Activated naive CD4-positive, alpha-beta T cell treated with anti-CD3 and anti-CD28 coated beads, Interleukin-2, amount 50 U/mL, for 16 hours (primary cell): ENCODE measurements around the gene RNF4.
"Not testable (repeated sequence)": the region's sequence is repeated elsewhere in the genome, so short reads cannot be mapped to it uniquely, and the experiment has no call there.

Source experiments
- DNase-seq: peaks from one replicate; pipeline ENCODE4 v3.0.0-alpha.2; 2020

The RNF4 gene

DNA sequence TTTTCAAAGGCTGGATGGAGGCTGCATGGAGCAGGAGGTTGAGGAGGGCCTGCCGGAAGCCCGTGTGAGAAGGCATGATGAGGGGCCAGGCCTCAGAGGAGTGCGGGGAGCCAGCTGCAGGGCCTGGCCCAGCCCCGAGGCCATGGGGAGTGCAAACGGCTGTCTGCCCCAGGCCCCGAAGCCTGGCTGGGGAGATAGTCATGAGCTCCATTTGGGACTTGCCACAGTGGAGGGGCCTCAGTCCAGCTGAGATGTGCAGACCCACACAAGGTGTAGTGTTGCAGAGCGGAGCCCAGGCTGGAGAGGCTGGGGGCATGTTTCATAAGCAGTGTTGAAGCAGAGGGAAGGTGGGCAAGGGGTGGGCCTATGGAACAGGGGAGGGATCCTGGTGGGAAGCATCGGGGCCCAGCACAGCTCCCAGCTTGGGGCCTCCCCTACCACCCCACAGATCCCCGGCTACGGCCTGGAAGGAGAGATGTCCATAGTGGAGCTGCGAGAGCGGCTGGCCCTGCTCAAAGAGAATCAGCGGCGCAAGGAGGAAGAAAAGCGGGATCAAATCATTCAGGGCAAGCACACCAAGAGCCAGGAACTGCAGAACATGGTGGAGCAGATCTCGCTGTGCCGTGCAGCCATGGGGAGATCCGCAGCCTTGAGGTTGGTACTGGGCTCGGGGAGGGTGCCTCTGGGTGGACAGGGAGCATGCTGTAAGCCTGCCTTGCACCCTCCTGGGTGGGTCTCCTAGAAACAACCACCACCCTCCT, 9.1 kb upstream of the RNF4 start:
- no peak for DNase-seq

DNA sequence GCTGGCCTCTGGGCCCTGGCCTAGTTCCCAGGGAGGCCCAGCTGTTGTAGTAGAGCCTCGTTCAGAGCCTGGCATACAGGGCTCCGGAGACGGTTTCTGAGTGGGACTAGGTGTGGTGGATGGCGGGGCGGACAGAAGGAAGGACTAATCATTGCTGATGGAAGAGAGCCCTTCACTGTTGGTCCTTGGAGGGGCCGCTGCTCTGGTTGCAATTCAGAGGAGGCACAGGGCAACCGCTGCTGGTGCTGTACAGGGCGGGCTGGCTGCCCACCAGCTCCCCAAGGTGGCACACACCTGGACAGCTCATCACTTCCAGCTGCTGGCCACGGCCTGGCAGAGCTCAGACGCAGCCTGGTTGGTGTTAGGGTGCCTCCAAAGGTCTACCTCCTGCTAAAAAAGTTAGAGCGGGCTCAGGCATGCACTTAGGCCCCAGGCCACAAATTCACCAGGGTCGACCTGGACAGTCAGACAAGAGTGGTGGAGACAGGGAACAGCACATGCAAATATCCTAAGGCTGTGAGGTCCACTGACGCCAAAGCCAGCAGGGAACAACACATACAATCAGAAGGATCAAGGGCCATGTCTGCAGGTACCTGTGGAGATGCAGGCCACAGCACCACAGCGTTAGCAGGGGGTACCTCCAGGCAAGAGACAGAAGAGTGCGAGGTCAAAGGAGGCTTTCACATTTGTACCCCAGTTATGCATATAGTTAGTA, 7.5 kb upstream of the RNF4 start:
- no peak for DNase-seq

GRCh38 chr4:2462218-2462991, 6.5 kb upstream of the RNF4 start:
- DNase-seq = peak; percentile 74

DNA sequence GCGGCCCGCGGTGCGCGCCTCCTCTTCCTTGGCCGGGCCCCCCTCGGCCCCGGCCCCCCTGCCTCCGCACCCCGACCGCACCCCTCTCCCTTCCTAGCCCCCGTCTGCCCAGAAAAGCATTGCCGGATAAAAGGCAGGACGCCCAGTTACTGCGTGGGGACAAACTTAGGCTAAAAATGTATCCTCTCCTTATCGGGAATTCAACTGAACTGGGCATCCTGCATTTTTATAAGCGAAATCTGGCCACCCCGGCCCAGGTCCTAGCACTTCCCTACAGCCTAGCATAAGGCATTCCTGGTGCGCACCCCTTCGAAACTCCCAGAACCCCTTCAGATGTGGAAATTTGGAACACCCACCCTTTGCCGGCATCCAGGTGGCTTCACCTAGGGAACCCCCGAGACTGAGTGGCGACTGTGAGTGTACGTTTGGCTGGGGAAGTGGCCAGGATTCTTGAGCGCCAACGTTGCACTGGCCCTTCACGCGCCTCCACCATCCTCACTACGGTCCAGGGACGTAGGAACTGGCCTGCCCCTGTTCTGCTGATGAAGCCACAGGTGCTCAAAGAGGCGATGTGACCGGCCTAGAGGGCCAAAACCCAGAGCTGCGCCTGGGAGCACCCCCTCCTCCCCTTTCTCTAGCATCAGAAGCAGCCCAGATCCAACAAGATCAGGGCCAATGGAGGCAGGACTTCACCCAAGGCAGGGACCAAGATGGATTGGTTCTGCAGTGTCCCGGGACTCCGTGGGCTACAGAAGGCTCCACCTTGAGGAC, 5.7 kb upstream of the RNF4 start:
- DNase-seq = no peak

- DNase-seq = no peak
Observed at GRCh38 chr4:2465032-2465431, 3.9 kb upstream of the RNF4 start.

GRCh38 chr4:2465544-2465943, 3.4 kb upstream of the RNF4 start:
- not testable (repeated sequence) for DNase-seq

GRCh38 chr4:2469192-2469984, 482 bp downstream of the RNF4 start:
- peak; percentile 75 for DNase-seq

GRCh38 chr4:2470791-2471190, 1.9 kb downstream of the RNF4 start:
- no peak for DNase-seq

DNA sequence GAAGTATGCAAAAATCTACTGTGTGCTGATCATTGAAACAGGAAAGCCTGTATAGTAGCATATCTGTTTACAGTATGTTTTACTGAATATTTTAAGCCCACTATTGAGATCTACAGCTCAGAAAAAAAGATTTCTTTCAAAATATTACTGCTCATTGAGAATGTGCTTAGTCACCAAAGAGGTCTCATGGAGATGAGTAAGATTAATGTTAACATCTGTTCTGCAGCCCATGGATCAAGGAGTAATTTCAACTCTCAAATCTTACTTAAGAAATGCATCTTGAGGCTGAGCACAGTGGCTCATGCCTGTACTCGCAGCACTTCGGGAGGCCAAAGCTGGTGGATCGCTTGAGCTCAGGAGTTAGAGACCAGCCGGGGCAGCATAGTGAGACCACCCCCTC, 3.3 kb downstream of the RNF4 start:
- DNase-seq = no peak

GRCh38 chr4:2478229-2478628, 9.3 kb downstream of the RNF4 start:
- no peak for DNase-seq

DNA sequence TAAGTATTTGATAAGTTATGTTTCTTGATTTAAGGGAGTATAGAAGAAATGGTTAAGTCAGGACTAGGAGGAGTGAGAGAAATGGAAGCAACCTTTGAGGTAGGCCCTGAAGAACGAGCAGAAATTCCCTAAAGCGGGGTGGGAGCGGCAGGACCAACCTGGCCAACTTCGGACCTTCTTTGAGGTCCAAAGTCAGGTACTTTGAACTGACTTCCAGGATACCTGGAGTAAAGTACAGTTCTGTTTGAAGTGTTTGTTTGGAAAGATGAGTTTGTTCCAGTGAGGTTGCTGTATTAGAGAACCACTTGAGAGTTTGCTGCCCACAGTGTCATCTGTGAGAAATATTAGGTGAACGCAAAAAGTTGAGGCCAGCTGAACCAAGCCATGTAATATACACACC, 11.7 kb downstream of the RNF4 start:
- DNase-seq = no peak

GRCh38 chr4:2482192-2482591, 13.3 kb downstream of the RNF4 start:
- DNase-seq = no peak

GRCh38 chr4:2482693-2483092, 13.8 kb downstream of the RNF4 start:
- no peak for DNase-seq

DNA sequence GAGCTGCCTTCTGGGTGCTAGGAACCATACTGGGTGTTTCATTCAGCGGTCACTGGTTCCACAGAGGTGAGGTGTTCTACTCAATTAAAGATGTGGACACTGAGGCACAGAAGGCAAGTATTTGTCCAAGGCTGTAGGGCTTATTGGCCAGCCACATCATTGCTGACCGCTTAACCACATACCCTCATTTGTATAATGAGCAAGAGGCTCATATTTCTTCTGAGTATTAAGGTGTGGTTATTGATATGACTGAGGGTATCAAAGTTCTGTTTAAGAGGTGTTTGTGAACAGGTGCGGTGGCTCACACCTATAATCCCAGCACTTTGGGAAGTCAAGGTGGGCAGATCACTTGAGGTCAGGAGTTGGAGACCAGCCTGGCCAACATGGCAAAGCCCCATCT, 14.3 kb downstream of the RNF4 start:
- DNase-seq = no peak

DNA sequence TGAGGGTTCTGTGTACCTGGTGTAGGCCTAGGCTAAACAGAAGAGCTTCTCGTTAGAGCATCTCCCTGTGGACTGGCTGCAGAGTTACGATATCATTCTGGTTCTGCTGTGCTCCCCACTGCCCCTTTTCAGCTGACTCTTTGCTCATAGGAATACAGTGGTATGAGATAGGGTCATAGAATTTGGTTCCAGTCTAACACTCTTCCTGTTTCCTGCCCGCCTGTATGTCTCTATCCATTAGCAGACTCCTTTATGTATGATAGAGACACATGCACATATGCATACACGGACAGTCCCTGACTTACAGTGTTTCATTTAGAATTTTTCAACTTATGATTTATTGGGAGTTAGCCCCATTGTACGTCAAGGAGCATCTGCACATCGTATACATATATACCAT, 15.3 kb downstream of the RNF4 start:
- no peak for DNase-seq

GRCh38 chr4:2484993-2485392, 16.1 kb downstream of the RNF4 start:
- DNase-seq = peak; percentile 45

GRCh38 chr4:2485956-2486355, 17.1 kb downstream of the RNF4 start:
- DNase-seq = no peak

DNA sequence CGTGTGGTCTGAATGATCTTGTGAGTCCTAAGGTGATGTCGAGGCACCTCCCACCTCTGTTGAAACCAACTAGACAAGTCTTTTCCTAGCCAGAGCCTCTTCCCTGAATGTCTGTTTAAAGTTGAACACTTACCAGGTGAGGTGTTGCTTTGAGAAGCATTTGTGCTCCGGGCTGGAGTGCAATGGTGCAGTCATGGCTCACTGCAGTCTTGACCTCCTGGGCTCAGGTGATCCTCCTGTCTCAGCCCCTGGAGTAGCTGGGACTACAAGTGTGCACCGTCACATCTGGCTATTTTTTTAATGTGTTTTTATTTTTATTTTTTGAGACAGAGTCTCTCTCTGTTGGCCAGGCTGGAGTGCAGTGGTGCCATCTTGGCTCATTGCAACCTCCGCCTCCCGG, 18.1 kb downstream of the RNF4 start:
- DNase-seq = no peak

DNA sequence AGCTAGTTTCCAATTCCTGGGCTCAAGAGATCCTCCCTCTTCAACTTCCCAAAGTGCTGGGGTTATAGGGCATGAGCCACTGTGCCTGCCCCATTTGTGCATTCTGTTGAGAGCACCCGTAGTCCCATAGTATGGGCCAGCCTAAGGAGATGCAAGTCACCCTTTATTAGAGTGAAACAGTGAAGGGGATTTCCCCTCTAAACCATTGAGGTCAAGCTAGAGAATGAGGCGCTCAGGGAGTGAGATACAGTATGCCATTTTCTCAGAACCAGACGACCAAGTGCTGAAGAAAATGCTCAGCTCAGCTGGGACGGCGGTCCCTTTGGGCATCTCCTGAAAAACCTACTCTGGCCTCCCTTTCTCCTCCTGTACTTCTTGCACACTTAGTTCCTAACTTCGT, 18.7 kb downstream of the RNF4 start:
- DNase-seq = no peak

DNA sequence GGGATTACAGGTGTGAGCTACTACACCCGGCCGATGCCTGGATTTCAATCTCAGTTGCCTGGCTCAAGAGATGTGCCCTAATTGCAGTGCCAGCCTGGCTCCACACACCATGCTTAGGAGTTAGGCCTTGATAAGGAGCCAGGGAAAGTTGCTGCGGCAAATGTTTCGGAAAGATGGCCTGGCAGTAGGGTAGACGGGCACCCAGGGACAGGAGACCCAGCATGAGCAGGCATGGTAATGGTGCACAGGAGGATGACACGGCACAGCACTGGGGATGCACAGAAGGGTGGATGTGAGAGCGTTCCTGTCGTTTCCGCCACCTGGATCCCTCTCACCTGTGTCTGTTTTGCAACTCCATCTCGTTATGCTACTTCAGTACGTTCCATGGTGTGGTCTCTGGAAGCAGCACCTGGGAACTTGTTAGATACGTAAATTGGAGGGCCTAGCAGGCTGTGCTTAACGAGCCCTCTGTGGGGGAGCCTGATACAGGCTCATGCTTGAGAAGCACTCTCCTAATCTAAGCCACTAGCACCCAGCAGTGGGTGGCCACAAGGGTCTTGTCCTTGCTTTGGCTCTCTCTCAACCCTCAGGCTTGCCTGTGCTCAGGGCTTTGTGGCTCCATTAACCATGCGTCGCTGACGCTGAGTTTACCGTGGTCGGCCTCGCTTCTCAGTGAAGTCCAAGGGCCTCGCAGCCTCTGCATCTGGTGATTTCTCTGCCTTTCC, 20.3 kb downstream of the RNF4 start:
- DNase-seq = no peak

DNA sequence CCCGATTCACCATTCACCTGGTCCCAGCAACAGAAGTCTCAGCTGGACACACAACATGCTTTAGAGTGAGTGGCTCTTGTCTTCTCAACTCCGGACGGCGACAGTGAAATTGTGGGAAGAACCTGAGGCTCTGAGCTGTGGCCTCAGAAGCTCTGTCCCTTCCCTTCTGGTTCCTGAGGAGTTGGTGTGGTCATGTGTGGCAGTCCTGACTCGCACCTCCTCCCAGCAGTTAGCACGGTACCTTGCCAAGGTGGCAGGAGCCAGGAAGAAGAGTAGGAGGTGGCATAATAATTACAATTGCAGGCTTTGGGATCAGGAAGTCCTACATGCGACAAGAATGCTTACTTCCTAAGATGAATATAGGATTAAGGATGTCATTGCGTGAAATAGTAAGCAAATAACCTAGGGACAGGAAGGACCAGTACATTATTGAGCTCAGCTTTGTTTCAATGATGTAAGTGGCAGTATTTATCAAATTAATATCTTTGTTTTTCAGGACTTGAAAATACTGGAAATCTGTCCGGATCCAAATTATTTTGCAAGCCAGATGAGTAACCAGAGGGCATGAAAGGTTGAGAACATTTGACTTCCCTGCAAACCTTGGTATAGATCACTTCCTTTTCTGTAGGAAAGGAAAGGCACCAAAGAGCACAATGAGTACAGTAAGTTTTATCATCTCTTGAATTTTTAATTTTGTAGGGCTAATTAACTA, 21.1 kb downstream of the RNF4 start:
- DNase-seq = no peak
